Measurements from ENCODE around the gene PMFBP1. TPM values are rescaled to one million over a fixed set of nuclear protein-coding genes. Genes with fewer than 3 reads are reported as not detected.

PMFBP1 gene
- polyA plus RNA-seq, 1 donor from 2014 or later, result 1.0 TPM

GRCh38 chr16:72169708-72170107 lies 2.2 kb downstream of the PMFBP1 start:
- Histone ChIP-seq H3K4me2 (ENCODE audit: low read length) (no peak overlapping the region), H3K9ac (ENCODE audit: low read length) (no peak overlapping the region)
- TF ChIP-seq REST (IDR thresholded peaks at IDR 0.05; ENCODE audit: borderline replicate concordance) (no peak), SMC3 (conservative IDR thresholded peaks at IDR 0.05; ENCODE audit: poor library complexity) (no peak)

DNA sequence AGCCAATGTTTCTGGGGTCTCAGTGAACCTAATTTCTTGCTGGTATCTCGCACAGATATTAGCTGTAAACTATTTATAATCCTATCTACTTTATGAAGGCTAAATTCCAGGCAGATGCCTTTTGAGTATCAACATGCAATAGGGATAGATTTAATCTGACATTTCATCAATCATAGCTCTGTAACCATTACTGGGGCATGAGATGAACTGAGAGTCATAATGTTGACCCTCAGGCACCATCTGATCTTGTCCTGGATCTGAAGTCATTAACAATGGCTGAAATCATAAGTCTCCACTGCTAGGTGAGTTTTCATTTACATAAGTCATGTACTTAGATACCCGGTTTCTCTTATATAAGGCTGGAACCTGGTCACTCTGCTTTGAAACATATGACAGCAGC lies 3.6 kb downstream of the PMFBP1 start:
- Histone ChIP-seq H3F3A (ENCODE audit: insufficient read depth, low read length, poor library complexity, severe bottlenecking) (no peaks in the 10 kb centered on the region), H3K27ac (ENCODE audit: low read length) (no peak overlapping the region)

More at GRCh38 chr16:72169708-72170107, 2.2 kb downstream of the PMFBP1 start:
- H3K79me2 ChIP-seq (replicated peaks; ENCODE audit: insufficient read depth, low read length), result no peaks in the 10 kb centered on the region
- no peak overlapping the region for H3K27ac ChIP-seq (ENCODE audit: low read length)
- H3K9me3 ChIP-seq (ENCODE audit: low read length), result no peaks in the 10 kb centered on the region
- H3K36me3 ChIP-seq (ENCODE audit: insufficient read depth, low read length), result no peaks in the 10 kb centered on the region
- no peaks in the 10 kb centered on the region for H4K20me1 ChIP-seq (ENCODE audit: insufficient read depth)
- no peak overlapping the region for H2AFZ ChIP-seq (ENCODE audit: low read depth, low read length)
- H3F3A ChIP-seq (ENCODE audit: insufficient read depth, low read length, poor library complexity, severe bottlenecking), result no peaks in the 10 kb centered on the region
- no peaks in the 10 kb centered on the region for H3K27me3 ChIP-seq (ENCODE audit: insufficient read depth, low read depth, low read length)
- no peaks in the 10 kb centered on the region for H3K9me2 ChIP-seq (ENCODE audit: insufficient read depth, low read length)
- no peak overlapping the region for H3K4me3 ChIP-seq (ENCODE audit: low read length)

More for the DNA sequence above, 3.6 kb downstream of the PMFBP1 start:
- Histone ChIP-seq H4K20me1 (ENCODE audit: insufficient read depth) (no peaks in the 10 kb centered on the region), H3K79me2 (replicated peaks; ENCODE audit: insufficient read depth, low read length) (no peaks in the 10 kb centered on the region), H3K9ac (ENCODE audit: low read length) (no peak overlapping the region), H3K27me3 (ENCODE audit: insufficient read depth, low read depth, low read length) (no peaks in the 10 kb centered on the region), H3K4me3 (ENCODE audit: low read length) (no peak overlapping the region), H3K9me3 (ENCODE audit: low read length) (no peaks in the 10 kb centered on the region), H2AFZ (ENCODE audit: low read depth, low read length) (no peak overlapping the region), H3K36me3 (ENCODE audit: insufficient read depth, low read length) (no peaks in the 10 kb centered on the region), H3K4me2 (ENCODE audit: low read length) (no peak overlapping the region), H3K9me2 (ENCODE audit: insufficient read depth, low read length) (no peaks in the 10 kb centered on the region)
- TF ChIP-seq POLR2AphosphoS5 (IDR thresholded peaks at IDR 0.05) (no peak), TAF1 (IDR thresholded peaks at IDR 0.05; ENCODE audit: low read depth) (no peak), SMC3 (conservative IDR thresholded peaks at IDR 0.05; ENCODE audit: poor library complexity) (no peak), MXI1 (conservative IDR thresholded peaks at IDR 0.05; ENCODE audit: poor library complexity, severe bottlenecking) (no peak), EZH2 (IDR thresholded peaks at IDR 0.05; ENCODE audit: borderline replicate concordance, insufficient read depth, low read length, poor library complexity, severe bottlenecking) (no peak), RAD21 (conservative IDR thresholded peaks at IDR 0.05) (no peak), REST (IDR thresholded peaks at IDR 0.05; ENCODE audit: borderline replicate concordance) (no peak), EP300 (conservative IDR thresholded peaks at IDR 0.05; ENCODE audit: poor library complexity, severe bottlenecking) (no peak)
- TF ChIP-seq, protein P1, sequence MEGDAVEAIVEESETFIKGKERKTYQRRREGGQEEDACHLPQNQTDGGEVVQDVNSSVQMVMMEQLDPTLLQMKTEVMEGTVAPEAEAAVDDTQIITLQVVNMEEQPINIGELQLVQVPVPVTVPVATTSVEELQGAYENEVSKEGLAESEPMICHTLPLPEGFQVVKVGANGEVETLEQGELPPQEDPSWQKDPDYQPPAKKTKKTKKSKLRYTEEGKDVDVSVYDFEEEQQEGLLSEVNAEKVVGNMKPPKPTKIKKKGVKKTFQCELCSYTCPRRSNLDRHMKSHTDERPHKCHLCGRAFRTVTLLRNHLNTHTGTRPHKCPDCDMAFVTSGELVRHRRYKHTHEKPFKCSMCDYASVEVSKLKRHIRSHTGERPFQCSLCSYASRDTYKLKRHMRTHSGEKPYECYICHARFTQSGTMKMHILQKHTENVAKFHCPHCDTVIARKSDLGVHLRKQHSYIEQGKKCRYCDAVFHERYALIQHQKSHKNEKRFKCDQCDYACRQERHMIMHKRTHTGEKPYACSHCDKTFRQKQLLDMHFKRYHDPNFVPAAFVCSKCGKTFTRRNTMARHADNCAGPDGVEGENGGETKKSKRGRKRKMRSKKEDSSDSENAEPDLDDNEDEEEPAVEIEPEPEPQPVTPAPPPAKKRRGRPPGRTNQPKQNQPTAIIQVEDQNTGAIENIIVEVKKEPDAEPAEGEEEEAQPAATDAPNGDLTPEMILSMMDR (IDR thresholded peaks at IDR 0.05; ENCODE audit: poor library complexity, severe bottlenecking), result no peak
